Mesenchymal stem cell (in vitro differentiated cells and primary cell): Measurements from ENCODE around the gene C17orf50.

Source experiments
- DNase-seq: peaks from one replicate; pipeline ENCODE4 v3.0.0-alpha.2; 2013
- H2AFZ ChIP-seq: one replicate; pipeline ENCODE4 v1.6.1; 2013; ENCODE audit warnings: low read depth, mild to moderate bottlenecking, control low read depth, inconsistent platforms, low read length, moderate library complexity
- H2AK5ac ChIP-seq: 2 replicates; pipeline ENCODE4 v1.6.1; 2013; ENCODE audit warnings: low read length, moderate library complexity, mild to moderate bottlenecking, inconsistent platforms; ENCODE audit not compliant: severe bottlenecking
- H2BK120ac ChIP-seq: one replicate; pipeline ENCODE4 v1.6.1; 2013; ENCODE audit warnings: low read depth, mild to moderate bottlenecking, inconsistent platforms, low read length, moderate library complexity
- H2BK12ac ChIP-seq, 2 experiments: one replicate each; pipeline ENCODE4 v1.6.1; 2013; ENCODE audit warnings: inconsistent platforms in 2 of 2, low read length in 2 of 2, mild to moderate bottlenecking in 2 of 2, moderate library complexity in 2 of 2, control low read depth in 1 of 2
- H2BK15ac ChIP-seq: one replicate; pipeline ENCODE4 v1.6.1; 2013; ENCODE audit warnings: mild to moderate bottlenecking, low read depth, inconsistent platforms; ENCODE audit not compliant: poor library complexity, severe bottlenecking
- H2BK5ac ChIP-seq: 2 replicates; pipeline ENCODE4 v1.6.1; 2013; ENCODE audit warnings: low read depth, mild to moderate bottlenecking, low read length, control low read depth, inconsistent platforms; ENCODE audit not compliant: poor library complexity, severe bottlenecking
- H3K14ac ChIP-seq, 2 experiments: one replicate each; pipeline ENCODE4 v1.6.1; 2013; ENCODE audit warnings: inconsistent platforms in 2 of 2, low read length in 2 of 2, control low read depth in 1 of 2, mild to moderate bottlenecking in 1 of 2, moderate library complexity in 1 of 2
- H3K18ac ChIP-seq, 2 experiments: one replicate each; pipeline ENCODE4 v1.6.1; 2013; ENCODE audit warnings: inconsistent platforms in 2 of 2, low read length in 2 of 2, control low read depth in 1 of 2, low read depth in 1 of 2, mild to moderate bottlenecking in 1 of 2
- H3K23ac ChIP-seq, 2 experiments: one replicate each; pipeline ENCODE4 v1.6.1; 2013; ENCODE audit warnings: inconsistent platforms in 2 of 2, low read length in 2 of 2, mild to moderate bottlenecking in 2 of 2, moderate library complexity in 2 of 2, control low read depth in 1 of 2
- H3K27ac ChIP-seq: 2 replicates; pipeline ENCODE4 v1.5.1; 2013; ENCODE audit warnings: mild to moderate bottlenecking, moderate library complexity, low read length, control low read depth, inconsistent platforms; ENCODE audit not compliant: poor library complexity, severe bottlenecking
- H3K27me3 ChIP-seq, 2 experiments: 2 replicates each; pipeline versions ENCODE4 v1.6.1 to v1.7.0; 2013; ENCODE audit warnings: low read length in 2 of 2, mild to moderate bottlenecking in 2 of 2, moderate library complexity in 2 of 2, control low read depth in 1 of 2, inconsistent platforms in 1 of 2; ENCODE audit not compliant: control insufficient read depth in 1 of 2, insufficient read depth in 1 of 2
- H3K36me3 ChIP-seq, 2 experiments: 2 replicates each; pipeline versions ENCODE4 v1.6.1 to v1.7.0; 2013; ENCODE audit warnings: low read length in 2 of 2, control low read depth in 1 of 2, inconsistent platforms in 1 of 2, low read depth in 1 of 2, mild to moderate bottlenecking in 1 of 2; ENCODE audit not compliant: insufficient read depth in 2 of 2, control insufficient read depth in 1 of 2
- H3K4ac ChIP-seq, 2 experiments: one replicate each; pipeline ENCODE4 v1.6.1; 2013; ENCODE audit warnings: inconsistent platforms in 2 of 2, low read length in 2 of 2, mild to moderate bottlenecking in 2 of 2, moderate library complexity in 2 of 2, control low read depth in 1 of 2, low read depth in 1 of 2
- H3K4me1 ChIP-seq: 2 replicates; pipeline ENCODE4 v1.6.1; 2013; ENCODE audit warnings: low read depth, low read length, control low read depth; ENCODE audit not compliant: control insufficient read depth, insufficient read depth
- H3K4me2 ChIP-seq: 2 replicates; pipeline ENCODE4 v1.6.1; 2013; ENCODE audit warnings: low read length, mild to moderate bottlenecking, inconsistent platforms; ENCODE audit not compliant: poor library complexity, severe bottlenecking
- H3K4me3 ChIP-seq, 2 experiments: 2 replicates each; pipeline versions ENCODE4 v1.5.1 to v1.7.0; 2013; ENCODE audit warnings: low read length in 2 of 2, mild to moderate bottlenecking in 2 of 2, control low read depth in 1 of 2, low read depth in 1 of 2; ENCODE audit not compliant: insufficient read depth in 1 of 2
- H3K79me1 ChIP-seq: replicated peaks from 2 replicates; pipeline ENCODE4 v1.6.1; 2013; ENCODE audit warnings: mild to moderate bottlenecking, control low read depth, low read length, inconsistent platforms; ENCODE audit not compliant: poor library complexity, severe bottlenecking
- H3K9ac ChIP-seq: 2 replicates; pipeline ENCODE4 v1.7.0; 2013; ENCODE audit warnings: mild to moderate bottlenecking, low read length, moderate library complexity
- H3K9me3 ChIP-seq: 2 replicates; pipeline ENCODE4 v1.7.0; 2013; ENCODE audit warnings: mild to moderate bottlenecking, low read length; ENCODE audit not compliant: control insufficient read depth
- H4K8ac ChIP-seq: one replicate; pipeline ENCODE4 v1.6.1; 2013; ENCODE audit warnings: inconsistent platforms, mild to moderate bottlenecking, low read length, moderate library complexity
- H4K91ac ChIP-seq: one replicate; pipeline ENCODE4 v1.6.1; 2013; ENCODE audit warnings: mild to moderate bottlenecking, low read length, inconsistent platforms
- WGBS: methylation state at CpG from one replicate; pipeline ENCODE4 v1.1.7; 2013; ENCODE audit warnings: mixed read lengths; 5-methylcytosine and 5-hydroxymethylcytosine counted together

C17orf50 gene

DNA sequence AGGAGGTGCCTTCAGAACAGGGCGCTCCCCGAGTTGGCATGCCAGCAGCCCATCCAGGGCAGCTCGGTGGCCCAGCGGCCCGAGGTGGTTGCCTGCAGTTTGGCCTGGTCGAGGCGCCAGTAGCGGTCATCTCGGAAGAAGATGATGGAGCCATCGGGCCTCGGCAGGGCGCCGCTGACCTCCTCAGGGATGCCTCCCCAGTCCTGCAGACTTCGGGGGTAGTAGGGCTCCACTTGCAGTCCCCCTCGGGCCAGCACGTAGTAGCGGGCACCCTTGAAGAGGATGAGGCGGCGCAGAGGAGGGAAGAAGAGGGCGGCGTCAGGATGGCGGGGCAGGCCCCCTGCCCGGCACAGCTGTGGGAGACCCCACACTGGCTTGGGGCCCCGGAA, 5.8 kb downstream of the C17orf50 start:
- H3K9ac ChIP-seq = no peak overlapping the region
- no peak overlapping the region for H2AFZ ChIP-seq
- H3K4me2 ChIP-seq = no peak overlapping the region
- H3K18ac ChIP-seq = no peak overlapping the region
- H4K91ac ChIP-seq = peak overlapping the region; percentile 25
- H2BK15ac ChIP-seq = no peak overlapping the region
- no peak overlapping the region for H3K14ac ChIP-seq
- H3K4ac ChIP-seq = no peak overlapping the region
- no peaks in the 10 kb centered on the region for H3K79me1 ChIP-seq
- no peak overlapping the region for H2BK5ac ChIP-seq
- H3K36me3 ChIP-seq = no peaks in the 10 kb centered on the region
- peaks cover 16% of the 10 kb centered on the region for H3K4me1 ChIP-seq
- H3K27ac ChIP-seq = no peak overlapping the region
- no peak overlapping the region for H4K8ac ChIP-seq
- WGBS = 94% methylated on average over 23 of the region's 24 CpGs
- H3K23ac ChIP-seq = no peak overlapping the region
- DNase-seq = no peak
- peak overlapping the region in 1 of 2 experiments; percentile 45 for H2BK12ac ChIP-seq
- no peak overlapping the region for H2AK5ac ChIP-seq
- H2BK120ac ChIP-seq = no peak overlapping the region
- H3K27me3 ChIP-seq = peaks cover 30 to 77% of the 10 kb centered on the region in 2 experiments
- H3K4me3 ChIP-seq = no peak overlapping the region
- no peaks in the 10 kb centered on the region for H3K9me3 ChIP-seq

DNA sequence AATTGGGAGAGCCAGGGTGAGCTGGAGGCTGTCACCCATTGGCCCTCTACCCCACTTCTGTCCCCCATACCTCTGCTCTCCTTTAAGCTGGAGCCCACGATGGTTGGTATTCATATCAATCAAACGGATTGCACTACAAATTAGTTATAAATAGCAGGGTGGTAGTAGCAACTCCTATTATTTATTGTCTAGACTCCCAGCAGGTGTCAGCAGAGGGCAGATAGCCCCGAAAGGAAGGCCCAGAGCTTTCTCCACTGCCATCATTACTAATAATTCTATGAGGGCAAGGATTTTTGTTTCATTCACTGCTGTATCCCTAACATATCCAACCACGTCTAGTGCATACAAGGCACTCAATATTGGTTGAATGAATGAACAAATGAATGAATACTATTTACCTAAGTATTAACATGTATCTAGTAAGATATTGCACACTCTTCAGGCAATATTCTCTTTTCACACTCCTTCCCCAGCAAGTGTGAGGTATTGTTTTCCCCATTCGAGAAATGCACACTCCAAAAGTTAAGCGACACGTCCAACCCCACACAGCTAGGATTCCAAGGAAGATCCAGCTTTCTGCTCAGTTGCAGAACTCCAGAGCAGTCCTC, 6.3 kb downstream of the C17orf50 start:
- Histone ChIP-seq H4K8ac (no peak overlapping the region), H3K23ac (no peak overlapping the region), H3K14ac (no peak overlapping the region), H3K36me3 (no peaks in the 10 kb centered on the region), H3K4me3 (no peak overlapping the region), H3K4me2 (no peak overlapping the region), H2BK120ac (no peak overlapping the region), H3K4ac (no peak overlapping the region), H2BK12ac (peak overlapping the region in 1 of 2 experiments; percentile 45), H2BK5ac (no peak overlapping the region), H3K9me3 (no peaks in the 10 kb centered on the region), H2AFZ (no peak overlapping the region), H3K79me1 (no peaks in the 10 kb centered on the region), H2AK5ac (no peak overlapping the region), H3K18ac (no peak overlapping the region), H2BK15ac (no peak overlapping the region), H4K91ac (no peak overlapping the region), H3K27ac (no peak overlapping the region), H3K9ac (no peak overlapping the region), H3K27me3 (peaks cover 34 to 77% of the 10 kb centered on the region in 2 experiments), H3K4me1 (peaks cover 16% of the 10 kb centered on the region)
- peak; percentile 51 for DNase-seq
- WGBS = 72% methylated on average over 3 of the region's 7 CpGs

DNA sequence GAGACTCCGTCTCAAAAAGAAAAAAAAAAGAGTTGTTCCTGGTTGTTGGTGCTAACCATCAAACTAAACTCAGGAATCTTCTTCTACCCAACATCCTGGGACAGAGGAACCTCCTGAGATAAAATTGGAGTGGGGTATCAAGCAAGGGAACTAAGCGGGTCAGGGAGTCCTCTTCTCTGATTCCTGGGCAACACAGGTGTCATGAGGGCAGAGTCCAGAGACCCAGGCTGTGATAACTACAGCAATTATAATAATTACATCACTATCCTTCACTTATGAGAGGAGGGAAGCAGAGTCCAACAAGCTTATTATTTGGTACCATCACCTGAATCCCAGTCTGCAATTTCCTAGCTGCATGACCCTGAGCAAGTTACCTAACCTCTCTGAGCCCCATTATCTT, 8.1 kb downstream of the C17orf50 start:
- Histone ChIP-seq H4K91ac (no peak overlapping the region), H3K36me3 (no peaks in the 10 kb centered on the region), H2BK12ac (no peak overlapping the region), H3K4ac (no peak overlapping the region), H3K4me2 (no peak overlapping the region), H3K27ac (no peak overlapping the region), H3K4me3 (no peak overlapping the region), H3K27me3 (peaks cover 46 to 90% of the 10 kb centered on the region in 2 experiments), H2AK5ac (no peak overlapping the region), H3K4me1 (peaks cover 15% of the 10 kb centered on the region), H2BK15ac (no peak overlapping the region), H3K18ac (no peak overlapping the region), H3K9ac (no peak overlapping the region), H2AFZ (no peak overlapping the region), H3K9me3 (no peaks in the 10 kb centered on the region), H3K79me1 (no peaks in the 10 kb centered on the region), H4K8ac (no peak overlapping the region), H2BK120ac (no peak overlapping the region), H3K23ac (no peak overlapping the region), H3K14ac (no peak overlapping the region), H2BK5ac (no peak overlapping the region)
- WGBS = no CpG with 5 or more reads among the region's 2 CpGs
- no peak for DNase-seq

DNA sequence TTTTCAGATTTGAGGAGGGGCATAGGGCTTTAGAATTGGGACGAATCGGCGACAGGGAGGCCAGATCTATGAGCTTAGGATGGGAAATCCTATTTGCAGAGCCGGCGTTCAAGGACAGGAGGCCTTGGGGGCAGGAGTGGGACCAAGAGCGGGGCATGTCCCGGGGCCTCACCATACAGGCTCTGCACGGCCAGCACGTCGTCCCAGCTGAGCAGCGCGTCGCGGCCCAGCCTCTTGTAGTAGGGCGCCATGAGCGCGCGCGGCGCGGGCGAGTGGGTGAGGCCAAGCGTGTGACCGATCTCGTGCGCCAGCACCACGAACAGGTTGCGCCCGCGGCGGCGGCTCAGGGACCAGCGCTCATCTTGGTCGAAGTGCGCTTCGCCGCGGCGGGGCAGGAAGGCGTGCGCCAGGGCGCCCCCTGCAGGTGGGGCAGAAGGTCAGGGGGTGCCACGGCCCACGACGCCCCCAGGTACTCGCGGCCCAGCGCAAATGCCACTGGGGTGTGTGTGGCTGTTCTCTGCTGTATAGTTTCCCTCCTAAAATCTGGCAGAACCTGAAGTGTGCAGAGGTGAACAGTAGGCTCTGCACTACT, 9.3 kb downstream of the C17orf50 start:
- no peak overlapping the region for H2BK12ac ChIP-seq
- no peak overlapping the region for H4K8ac ChIP-seq
- H3K79me1 ChIP-seq = no peaks in the 10 kb centered on the region
- H2BK5ac ChIP-seq = no peak overlapping the region
- WGBS = 98% methylated on average over 48 of the region's 48 CpGs
- H3K36me3 ChIP-seq = no peaks in the 10 kb centered on the region
- peak overlapping the region; percentile 31 for H4K91ac ChIP-seq
- no peak overlapping the region for H3K9ac ChIP-seq
- H3K4ac ChIP-seq = no peak overlapping the region
- H3K4me2 ChIP-seq = no peak overlapping the region
- no peaks in the 10 kb centered on the region for H3K9me3 ChIP-seq
- H3K14ac ChIP-seq = no peak overlapping the region
- H2AFZ ChIP-seq = no peak overlapping the region
- no peak for DNase-seq
- peaks cover 47 to 94% of the 10 kb centered on the region in 2 experiments for H3K27me3 ChIP-seq
- H2AK5ac ChIP-seq = no peak overlapping the region
- no peak overlapping the region for H3K27ac ChIP-seq
- H3K23ac ChIP-seq = no peak overlapping the region
- peaks cover 9% of the 10 kb centered on the region for H3K4me1 ChIP-seq
- H2BK15ac ChIP-seq = no peak overlapping the region
- H3K18ac ChIP-seq = no peak overlapping the region
- no peak overlapping the region for H2BK120ac ChIP-seq
- no peak overlapping the region for H3K4me3 ChIP-seq
